HG03457 (cell line): ENCODE measurements around the gene CLIC6.

Source experiments
- ATAC-seq: cut with Tn5 transposase; IDR thresholded peaks from one replicate; pipeline ENCODE4 v1.9.1; 2021; ENCODE audit warnings: moderate number of reproducible peaks; ENCODE audit not compliant: unreplicated experiment

The CLIC6 gene

GRCh38 chr21:34762786-34763185 lies 94.0 kb downstream of the CLIC6 start:
- no peak for ATAC-seq

GRCh38 chr21:34764715-34765284 lies 96.0 kb downstream of the CLIC6 start:
- no peak for ATAC-seq

- ATAC-seq, result no peak
Observed at GRCh38 chr21:34765619-34766018, 96.8 kb downstream of the CLIC6 start.

GRCh38 chr21:34766862-34767261 lies 98.1 kb downstream of the CLIC6 start:
- no peak for ATAC-seq
